GM10248 (cell line): ENCODE data around the gene VSTM2L.
"Not testable (repeated sequence)": the region's sequence is repeated elsewhere in the genome, so short reads cannot be mapped to it uniquely, and the experiment has no call there.

ENCODE experiments used
- CTCF ChIA-PET: fragments of 300-600 bp; sonication (Branson Sonifier 250); formaldehyde crosslinking; extraction: SDS; loops from one replicate; lab custom pipeline; 2021; ENCODE audit warnings: antibody characterized with exemption; lab: Yijun Ruan, JAX
- POLR2A ChIA-PET: fragments of 350-650 bp; sonication (Branson Sonifier 250); formaldehyde crosslinking; extraction: SDS; loops from one replicate; lab custom pipeline; 2020; ENCODE audit warnings: antibody characterized with exemption; lab: Yijun Ruan, JAX
- DNase-seq: peaks from one replicate; pipeline ENCODE4 v3.0.0; 2012; ENCODE audit errors: extremely low spot score
- TF ChIP-seq, protein P1 (sequence below): IDR thresholded peaks from 2 replicates; pipeline ENCODE4 v1.5.1; 2012; ENCODE audit warnings: mild to moderate bottlenecking, low read depth; ENCODE audit errors: extremely low read depth, missing control alignments, control extremely low read depth

Gene VSTM2L

GRCh38 chr20:37955511-37955910 lies 52.6 kb downstream of the VSTM2L start:
- TF ChIP-seq, protein P1, sequence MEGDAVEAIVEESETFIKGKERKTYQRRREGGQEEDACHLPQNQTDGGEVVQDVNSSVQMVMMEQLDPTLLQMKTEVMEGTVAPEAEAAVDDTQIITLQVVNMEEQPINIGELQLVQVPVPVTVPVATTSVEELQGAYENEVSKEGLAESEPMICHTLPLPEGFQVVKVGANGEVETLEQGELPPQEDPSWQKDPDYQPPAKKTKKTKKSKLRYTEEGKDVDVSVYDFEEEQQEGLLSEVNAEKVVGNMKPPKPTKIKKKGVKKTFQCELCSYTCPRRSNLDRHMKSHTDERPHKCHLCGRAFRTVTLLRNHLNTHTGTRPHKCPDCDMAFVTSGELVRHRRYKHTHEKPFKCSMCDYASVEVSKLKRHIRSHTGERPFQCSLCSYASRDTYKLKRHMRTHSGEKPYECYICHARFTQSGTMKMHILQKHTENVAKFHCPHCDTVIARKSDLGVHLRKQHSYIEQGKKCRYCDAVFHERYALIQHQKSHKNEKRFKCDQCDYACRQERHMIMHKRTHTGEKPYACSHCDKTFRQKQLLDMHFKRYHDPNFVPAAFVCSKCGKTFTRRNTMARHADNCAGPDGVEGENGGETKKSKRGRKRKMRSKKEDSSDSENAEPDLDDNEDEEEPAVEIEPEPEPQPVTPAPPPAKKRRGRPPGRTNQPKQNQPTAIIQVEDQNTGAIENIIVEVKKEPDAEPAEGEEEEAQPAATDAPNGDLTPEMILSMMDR = no peak
- DNase-seq = no peak
- ChIA-PET CTCF (interaction anchor here (1.0 kb wide), 1 partner anchor 266 kb away, joined by 3 read pairs; no protein-coding TSS in a partner anchor), POLR2A (no interaction called here)

- POLR2A ChIA-PET = interaction anchor here (0.7 kb wide), 1 partner anchor 36 kb away, joined by 3 read pairs; no protein-coding TSS in a partner anchor
- TF ChIP-seq, protein P1 = no peak
- no peak for DNase-seq
- CTCF ChIA-PET = no interaction called here
Measured at GRCh38 chr20:37956107-37956585, 53.2 kb downstream of the VSTM2L start.

DNA sequence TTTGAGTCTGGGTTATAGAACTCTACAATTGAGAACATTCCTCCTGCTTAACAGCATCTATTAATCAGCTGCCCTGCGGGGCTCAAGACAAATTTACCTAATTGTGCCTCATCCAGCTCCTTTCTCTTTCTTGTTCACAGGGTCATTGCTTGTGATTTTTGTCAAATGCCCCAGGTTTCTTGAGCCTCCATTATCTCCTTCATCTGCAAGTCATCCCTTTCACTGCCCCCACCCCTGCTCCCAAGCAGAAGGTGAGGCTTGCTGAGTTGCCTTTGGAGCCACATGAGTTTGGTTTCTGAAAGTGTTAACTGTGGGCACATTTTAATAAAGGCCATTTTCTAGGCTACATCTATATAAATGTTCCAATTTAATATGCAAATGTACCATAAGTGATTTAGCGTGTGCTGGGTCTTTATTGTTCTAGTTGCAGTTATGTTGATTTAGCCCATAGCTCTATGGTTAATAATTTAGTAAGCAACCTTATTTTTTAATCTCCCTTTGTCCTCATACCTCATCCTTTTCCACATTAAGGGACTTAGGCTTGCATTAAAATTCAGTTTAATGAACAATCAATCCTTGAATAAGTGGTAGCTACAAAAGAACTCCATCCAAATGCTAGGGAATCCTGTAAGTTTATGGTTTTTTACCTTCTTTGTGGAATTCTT lies 56.1 kb downstream of the VSTM2L start:
- ChIA-PET POLR2A (no interaction called here), CTCF (no interaction called here)
- no peak for DNase-seq
- TF ChIP-seq, protein P1 = no peak

GRCh38 chr20:37961066-37961465 lies 58.1 kb downstream of the VSTM2L start:
- ChIA-PET POLR2A (no interaction called here), CTCF (interaction anchor here (1.0 kb wide), 1 partner anchor 13 kb away, joined by 3 read pairs; no protein-coding TSS in a partner anchor)
- TF ChIP-seq, protein P1 = no peak
- DNase-seq = no peak

GRCh38 chr20:37963483-37963882 lies 60.6 kb downstream of the VSTM2L start:
- POLR2A ChIA-PET, CTCF ChIA-PET, DNase-seq: not testable (repeated sequence)

DNA sequence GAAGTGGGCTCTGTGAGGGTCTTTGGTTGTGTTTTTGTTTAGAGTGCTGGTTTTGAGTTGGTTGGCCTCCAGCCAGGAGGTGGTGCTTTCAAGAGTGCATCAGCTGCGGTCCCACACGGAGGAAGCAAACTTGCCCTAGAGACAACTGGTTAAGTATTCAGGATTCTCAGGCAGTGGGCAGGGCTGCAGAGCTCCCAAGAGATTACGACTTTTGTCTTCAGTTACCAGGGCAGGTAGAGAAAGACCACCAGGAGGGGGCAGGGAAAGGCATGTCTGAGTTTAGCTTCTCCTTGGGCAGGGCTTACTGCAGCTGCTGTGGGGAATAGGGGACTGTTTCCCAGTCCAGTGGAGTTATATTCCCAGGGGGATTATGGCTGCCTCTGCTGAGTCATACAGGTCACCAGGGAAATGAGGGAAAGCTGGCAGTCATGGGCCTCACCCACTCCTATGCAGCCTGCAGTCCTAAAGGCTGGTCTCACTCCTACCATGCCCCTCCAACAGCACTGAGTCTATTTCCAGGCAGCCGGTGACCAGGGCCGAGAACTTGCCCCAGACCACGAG lies 66.0 kb downstream of the VSTM2L start:
- TF ChIP-seq, protein P1 = no peak
- no peak for DNase-seq
- ChIA-PET POLR2A (no interaction called here), CTCF (no interaction called here)
